DMS153 treated with DMSO at 0.1 percent for 48 hours (cell line): ENCODE measurements around the gene RABGAP1.
A peak's percentile ranks its signal among the peaks of the same experiment; 100 is the strongest.

Source experiments
- DNase-seq: peaks from one replicate; lab custom pipeline; 2025; ENCODE audit not compliant: unreplicated experiment; lab: John Stamatoyannopoulos, UW

RABGAP1 gene

DNA sequence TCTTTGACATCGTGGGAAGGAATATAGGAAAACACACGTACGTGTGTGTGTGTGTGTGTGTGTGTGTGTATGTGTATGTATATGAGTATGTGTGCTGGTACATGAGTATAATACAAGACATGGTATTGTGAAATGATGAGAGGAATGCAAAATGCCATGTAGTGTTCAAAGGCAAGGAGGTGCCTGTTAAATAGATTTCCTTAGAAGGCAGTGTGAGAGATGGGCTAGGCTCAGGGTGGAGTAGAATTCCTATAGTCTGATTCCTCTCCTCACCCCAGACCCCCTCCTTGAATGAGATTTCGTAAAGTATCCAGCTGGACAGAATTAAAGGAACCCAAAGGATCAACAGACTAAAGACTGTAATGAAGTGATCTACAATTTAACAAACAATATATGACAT, 103.8 kb downstream of the RABGAP1 start:
- no peak for DNase-seq

GRCh38 chr9:123046406-123047195, 105.8 kb downstream of the RABGAP1 start:
- DNase-seq = no peak

DNA sequence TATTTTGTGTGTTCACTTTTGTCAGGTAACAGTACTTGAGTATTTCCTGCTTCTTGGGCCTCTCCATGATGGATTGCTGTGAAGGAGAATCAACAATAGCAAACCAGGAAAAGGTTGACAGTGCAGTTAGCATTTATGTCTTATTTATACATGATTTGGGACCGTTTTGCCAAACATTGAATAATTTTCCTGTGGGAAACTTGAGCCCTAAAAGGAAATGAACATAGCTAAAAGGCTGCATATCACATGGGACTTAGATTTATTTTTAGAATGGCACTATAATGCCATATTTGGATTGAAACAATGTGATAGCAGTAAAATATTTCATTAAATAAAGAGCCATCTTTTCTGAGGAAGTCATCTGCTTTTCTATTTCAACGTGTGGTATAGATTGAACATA, 107.9 kb downstream of the RABGAP1 start:
- peak; percentile 23 for DNase-seq

DNA sequence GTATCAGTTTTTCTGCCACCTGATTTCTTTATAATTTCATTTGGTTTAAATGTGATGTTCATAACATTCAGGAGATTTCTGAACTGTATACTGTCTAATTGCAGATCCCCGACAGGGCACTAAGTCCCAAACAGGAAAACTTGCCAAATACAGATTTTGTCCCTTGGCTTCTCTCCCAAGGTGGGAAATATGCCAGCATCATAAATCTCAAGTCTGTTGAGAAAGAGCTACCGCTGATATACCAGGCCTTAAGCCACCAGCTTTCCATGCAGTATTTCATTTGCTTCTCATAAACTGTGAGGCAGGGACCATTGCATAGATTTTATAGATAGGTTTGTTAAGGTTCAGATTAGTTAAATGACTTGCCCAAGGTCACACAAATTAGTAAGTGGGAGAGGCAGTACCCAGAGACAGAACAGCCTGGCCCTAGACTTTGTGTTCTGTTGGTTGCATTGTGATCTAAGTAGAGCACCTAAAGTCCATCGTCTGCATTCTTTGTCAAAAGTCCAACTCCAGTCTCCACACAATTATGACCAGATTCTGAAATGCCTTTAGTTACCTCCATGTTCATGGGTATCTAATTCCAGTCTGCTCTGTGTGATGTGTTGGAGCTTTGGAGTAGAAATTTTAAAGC, 108.9 kb downstream of the RABGAP1 start:
- DNase-seq = no peak

DNA sequence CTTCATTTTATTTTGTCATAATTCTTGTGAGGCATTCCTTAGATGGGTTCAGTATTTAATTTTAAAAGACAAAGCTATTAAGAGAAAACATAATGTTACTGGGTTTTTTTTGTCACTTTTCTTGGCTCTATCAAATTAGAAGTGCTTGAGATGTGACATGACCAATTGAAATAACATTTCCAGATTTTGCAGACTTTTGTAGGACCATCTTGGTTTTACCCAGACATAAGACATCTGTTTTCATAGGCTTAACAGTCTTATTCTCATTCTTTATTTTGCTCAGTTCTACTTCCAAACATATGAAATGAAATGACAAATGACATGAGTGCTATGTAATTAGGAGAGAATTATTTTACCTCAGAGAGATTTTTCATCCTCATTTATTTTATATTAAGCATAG, 112.2 kb downstream of the RABGAP1 start:
- DNase-seq = no peak

DNA sequence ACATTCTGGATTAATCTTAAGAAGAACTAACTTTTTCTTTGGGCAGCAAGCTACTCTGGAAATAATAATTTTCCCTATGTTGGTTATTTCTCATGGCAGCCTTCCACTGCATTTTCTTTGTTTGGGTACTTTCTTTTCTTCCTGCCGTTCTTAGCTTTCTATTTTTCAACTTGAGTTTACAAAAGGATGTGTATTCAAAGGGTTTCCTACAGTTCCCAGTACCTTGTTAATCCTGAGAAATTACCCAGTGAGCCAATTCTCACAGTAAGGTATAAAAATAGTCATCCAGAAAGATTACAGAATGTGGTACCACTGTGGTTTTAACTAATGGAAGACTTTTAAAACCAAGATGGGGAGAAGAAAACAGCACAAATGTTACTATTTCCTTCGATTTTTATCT, 112.9 kb downstream of the RABGAP1 start:
- DNase-seq = no peak

GRCh38 chr9:123058834-123059233, 118.0 kb downstream of the RABGAP1 start:
- DNase-seq = no peak

GRCh38 chr9:123059472-123060220, 118.8 kb downstream of the RABGAP1 start:
- no peak for DNase-seq

GRCh38 chr9:123061216-123061615, 120.4 kb downstream of the RABGAP1 start:
- DNase-seq = no peak

DNA sequence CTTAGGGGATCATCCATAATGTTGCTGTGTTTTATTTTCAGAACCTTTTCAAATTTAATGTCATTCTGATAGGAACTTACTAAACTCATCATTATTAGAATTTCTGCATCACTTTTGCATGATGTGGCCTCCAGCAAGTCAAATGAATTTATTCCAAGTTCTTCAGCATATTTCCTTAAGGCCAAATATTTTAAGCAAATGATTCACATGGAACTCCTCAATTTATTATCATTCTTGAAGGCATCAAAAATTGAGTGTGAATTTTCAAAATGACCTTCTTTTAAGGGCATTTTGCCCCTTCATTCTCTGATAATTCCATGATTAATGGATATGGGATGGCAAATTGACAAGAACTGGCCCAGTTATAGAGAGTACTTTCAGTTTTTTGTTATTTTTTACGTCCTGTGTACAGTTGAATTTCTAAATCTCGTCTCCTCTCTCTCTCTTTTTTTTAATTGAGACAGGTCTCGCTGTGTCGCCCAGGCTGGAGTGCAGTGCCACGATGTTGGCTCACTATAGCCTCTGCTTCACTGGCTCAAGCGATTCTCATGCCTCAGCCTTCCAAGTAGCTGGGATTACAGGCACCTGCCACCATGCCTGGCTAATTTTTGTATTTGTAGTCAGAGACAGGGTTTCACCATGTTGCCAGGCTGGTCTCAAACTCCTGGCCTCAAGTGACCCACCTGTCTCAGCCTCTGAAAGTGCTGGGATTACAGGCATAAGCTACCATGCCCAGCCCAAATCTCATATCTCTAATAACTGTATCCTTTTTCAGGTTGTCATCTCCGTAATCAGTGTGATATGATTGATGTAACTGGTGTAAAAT, 121.7 kb downstream of the RABGAP1 start:
- DNase-seq = no peak

- no peak for DNase-seq
Observed at GRCh38 chr9:123063177-123063598, 122.4 kb downstream of the RABGAP1 start.

DNA sequence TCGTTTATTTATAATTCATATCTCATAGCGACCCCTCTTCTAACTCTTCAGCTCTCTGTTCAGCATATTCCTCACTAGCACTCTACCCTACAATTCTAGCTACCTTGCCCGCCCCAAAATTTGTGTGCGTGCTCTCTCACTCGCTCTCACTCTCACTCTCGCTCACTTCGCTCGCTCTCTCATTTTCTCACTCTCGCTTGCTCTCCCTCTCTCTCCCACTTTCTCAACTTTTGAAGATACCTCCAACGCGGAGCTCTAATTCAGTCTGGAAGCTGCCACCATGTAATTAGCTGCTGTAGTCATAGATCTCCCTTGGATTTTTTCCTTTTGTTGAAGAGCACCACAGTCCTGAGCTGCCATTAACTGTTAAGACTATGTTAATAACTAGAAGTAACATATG, 123.1 kb downstream of the RABGAP1 start:
- no peak for DNase-seq

DNA sequence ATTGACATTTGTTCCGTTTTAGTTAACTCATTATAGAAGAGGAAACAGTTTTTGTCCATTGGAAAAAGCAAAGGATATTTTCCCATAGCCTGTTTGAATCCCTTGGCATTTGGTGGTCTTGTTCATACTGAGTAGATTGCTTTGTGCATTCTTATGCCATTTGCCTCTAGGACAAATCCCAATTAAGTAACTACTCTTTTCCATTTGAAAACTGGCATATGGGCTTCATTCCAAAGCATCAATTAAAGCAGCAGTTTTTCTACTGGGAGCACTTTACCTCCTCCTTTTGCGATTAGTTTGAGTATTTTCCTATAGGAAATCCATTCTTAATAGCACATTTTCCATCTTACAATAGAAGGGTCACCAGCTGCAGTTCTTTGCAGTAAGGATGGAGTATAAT, 123.9 kb downstream of the RABGAP1 start:
- no peak for DNase-seq

- no peak for DNase-seq
Observed at GRCh38 chr9:123065196-123065595, 124.4 kb downstream of the RABGAP1 start.

GRCh38 chr9:123067136-123067535, 126.3 kb downstream of the RABGAP1 start:
- DNase-seq = no peak

GRCh38 chr9:123069010-123069481, 128.2 kb downstream of the RABGAP1 start:
- no peak for DNase-seq

DNA sequence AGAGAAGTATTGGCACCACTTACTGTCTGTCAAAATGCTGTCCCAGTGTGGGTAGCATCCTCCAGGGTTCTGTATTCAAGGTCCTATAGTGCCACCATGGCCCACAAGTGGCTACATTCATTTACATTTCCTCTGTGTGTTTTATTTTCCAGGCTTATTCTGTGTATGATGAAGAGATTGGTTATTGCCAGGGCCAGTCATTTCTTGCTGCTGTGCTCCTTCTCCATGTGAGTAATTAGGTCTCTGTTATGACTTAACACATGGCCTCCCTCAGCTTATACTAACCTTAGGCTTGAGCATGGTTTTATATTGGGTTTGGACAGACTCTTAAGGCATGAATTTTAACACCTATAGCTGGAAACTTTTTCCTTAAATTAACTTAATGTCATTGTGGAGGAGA, 129.4 kb downstream of the RABGAP1 start:
- DNase-seq = no peak

- DNase-seq = no peak
Observed at GRCh38 chr9:123072407-123072995, 131.7 kb downstream of the RABGAP1 start.

DNA sequence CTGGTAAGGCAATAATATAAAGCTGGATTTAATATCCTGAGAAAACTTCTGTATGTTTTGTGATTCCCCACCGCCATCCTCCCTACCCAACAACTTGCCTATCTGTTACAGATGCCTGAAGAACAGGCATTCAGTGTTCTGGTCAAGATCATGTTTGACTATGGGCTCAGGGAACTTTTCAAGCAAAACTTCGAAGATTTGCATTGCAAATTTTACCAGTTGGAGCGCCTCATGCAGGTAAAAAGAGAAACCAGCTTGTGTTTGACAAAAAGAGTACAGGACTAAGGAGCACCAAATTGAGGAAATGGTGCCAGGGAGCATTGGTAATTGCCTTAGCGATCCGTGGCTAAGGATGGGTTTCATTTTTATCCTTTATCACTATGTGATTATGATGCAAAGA, 132.6 kb downstream of the RABGAP1 start:
- no peak for DNase-seq

- no peak for DNase-seq
Observed at GRCh38 chr9:123073991-123074422, 133.2 kb downstream of the RABGAP1 start.

DNA sequence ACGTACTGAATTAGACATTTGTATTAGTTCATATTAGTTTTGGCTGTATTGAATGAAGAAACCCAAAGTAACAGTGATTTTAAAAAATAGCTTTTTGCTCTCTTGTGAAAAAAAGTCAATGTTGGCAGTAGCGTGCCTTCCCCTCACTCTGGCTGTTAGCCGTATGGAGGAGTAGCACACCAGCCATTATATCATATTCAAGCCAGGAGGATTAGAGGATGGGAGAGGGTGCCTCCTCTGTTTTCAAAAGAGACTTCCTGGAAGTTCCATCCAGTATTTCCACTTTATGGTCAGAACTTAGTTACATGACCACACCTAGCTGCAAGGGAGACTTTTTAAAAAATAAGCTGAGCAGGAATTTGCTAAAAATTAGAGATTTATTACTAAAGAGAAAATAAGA, 133.8 kb downstream of the RABGAP1 start:
- no peak for DNase-seq
